ENCODE data around the gene KCNQ1. TPM values are rescaled to one million over a fixed set of nuclear protein-coding genes. Genes with fewer than 3 reads are reported as not detected.

The KCNQ1 gene
- total and polyA plus RNA-seq, 2 donors (not counting 1 experiment from before 2014, with no cell fraction given) = not detected

DNA sequence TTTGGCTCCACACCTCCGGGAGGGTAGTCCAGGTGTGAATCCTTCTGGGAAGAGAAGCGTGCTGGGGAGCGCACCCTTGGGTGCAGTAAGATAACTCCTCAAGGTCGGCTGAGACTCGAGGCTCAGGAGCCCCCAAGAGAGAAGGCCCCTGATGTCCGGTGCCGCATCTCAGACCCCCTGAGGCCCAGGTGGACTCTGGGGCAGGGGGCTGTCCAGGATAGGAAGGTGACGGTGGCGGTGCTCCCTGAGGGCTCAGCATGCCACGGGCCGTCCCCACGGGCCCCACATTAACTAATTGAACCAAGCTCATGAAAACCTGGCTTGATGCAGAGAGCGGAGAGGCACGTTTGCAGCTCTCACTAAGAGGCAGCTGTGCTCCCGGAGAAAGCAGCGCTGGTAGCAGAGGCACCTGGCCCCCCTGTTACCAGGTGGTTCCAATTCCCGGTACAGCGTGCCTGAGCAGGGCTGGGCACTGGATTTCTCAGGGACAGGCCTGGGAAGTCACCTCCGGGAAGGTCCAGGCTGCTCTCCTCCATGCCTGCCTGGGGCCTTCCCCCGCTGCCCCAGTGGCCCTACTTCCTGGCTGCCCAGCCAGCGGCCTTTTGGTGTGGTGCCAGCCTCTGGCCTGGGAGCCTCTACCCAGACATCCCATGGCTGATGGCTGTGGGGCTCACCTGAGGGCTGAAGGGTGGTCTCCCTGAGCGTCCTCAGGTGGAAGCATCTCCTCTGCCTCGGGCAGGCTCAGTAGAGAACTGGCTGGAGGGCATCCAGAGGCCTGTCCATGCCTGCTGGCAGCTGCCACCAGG is 1.1 kb downstream of the KCNQ1 start:
- no peaks in the 10 kb centered on the region for H3K36me3 ChIP-seq (ENCODE audit: control insufficient read depth, insufficient read depth, low read length)
- TF ChIP-seq, protein P1, sequence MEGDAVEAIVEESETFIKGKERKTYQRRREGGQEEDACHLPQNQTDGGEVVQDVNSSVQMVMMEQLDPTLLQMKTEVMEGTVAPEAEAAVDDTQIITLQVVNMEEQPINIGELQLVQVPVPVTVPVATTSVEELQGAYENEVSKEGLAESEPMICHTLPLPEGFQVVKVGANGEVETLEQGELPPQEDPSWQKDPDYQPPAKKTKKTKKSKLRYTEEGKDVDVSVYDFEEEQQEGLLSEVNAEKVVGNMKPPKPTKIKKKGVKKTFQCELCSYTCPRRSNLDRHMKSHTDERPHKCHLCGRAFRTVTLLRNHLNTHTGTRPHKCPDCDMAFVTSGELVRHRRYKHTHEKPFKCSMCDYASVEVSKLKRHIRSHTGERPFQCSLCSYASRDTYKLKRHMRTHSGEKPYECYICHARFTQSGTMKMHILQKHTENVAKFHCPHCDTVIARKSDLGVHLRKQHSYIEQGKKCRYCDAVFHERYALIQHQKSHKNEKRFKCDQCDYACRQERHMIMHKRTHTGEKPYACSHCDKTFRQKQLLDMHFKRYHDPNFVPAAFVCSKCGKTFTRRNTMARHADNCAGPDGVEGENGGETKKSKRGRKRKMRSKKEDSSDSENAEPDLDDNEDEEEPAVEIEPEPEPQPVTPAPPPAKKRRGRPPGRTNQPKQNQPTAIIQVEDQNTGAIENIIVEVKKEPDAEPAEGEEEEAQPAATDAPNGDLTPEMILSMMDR (conservative IDR thresholded peaks at IDR 0.05 in 1 of 2, IDR thresholded peaks at IDR 0.05 in 1 of 2; ENCODE audit: low read depth in 1 of 2, low read length in 2 of 2) = no peak
- no peak for TF ChIP-seq EZH2 (IDR thresholded peaks at IDR 0.05; ENCODE audit: low read length, missing control alignments)
- no peaks in the 10 kb centered on the region for H4K20me1 ChIP-seq (ENCODE audit: control insufficient read depth, extremely low read depth, insufficient read depth, low read length)
- no peak for DNase-seq (ENCODE audit: low read depth in 2 of 2)
- H3K4me2 ChIP-seq (ENCODE audit: extremely low read depth, insufficient read depth, low read length) = no peak overlapping the region
- no peak overlapping the region for H3K9ac ChIP-seq (ENCODE audit: insufficient read depth, low read length)
- H2AFZ ChIP-seq (ENCODE audit: low read length) = no peak overlapping the region
- H3K9me3 ChIP-seq (ENCODE audit: control insufficient read depth, insufficient read depth, low read depth, low read length) = no peaks in the 10 kb centered on the region
- no peaks in the 10 kb centered on the region for H3K4me1 ChIP-seq (ENCODE audit: control insufficient read depth, extremely low read depth, insufficient read depth, low read length)
- no peaks in the 10 kb centered on the region for H3K79me2 ChIP-seq (ENCODE audit: control insufficient read depth, insufficient read depth, low read length)
- no peak overlapping the region for H3K4me3 ChIP-seq (replicated peaks in 1 of 4; ENCODE audit: control extremely low read depth in 1 of 4, insufficient read depth in 1 of 4, low read depth in 3 of 4, low read length in 4 of 4)
- H3K27me3 ChIP-seq (ENCODE audit: control insufficient read depth, insufficient read depth, low read length) = peaks cover 4% of the 10 kb centered on the region
- H3K27ac ChIP-seq (ENCODE audit: insufficient read depth, low read length) = no peak overlapping the region

DNA sequence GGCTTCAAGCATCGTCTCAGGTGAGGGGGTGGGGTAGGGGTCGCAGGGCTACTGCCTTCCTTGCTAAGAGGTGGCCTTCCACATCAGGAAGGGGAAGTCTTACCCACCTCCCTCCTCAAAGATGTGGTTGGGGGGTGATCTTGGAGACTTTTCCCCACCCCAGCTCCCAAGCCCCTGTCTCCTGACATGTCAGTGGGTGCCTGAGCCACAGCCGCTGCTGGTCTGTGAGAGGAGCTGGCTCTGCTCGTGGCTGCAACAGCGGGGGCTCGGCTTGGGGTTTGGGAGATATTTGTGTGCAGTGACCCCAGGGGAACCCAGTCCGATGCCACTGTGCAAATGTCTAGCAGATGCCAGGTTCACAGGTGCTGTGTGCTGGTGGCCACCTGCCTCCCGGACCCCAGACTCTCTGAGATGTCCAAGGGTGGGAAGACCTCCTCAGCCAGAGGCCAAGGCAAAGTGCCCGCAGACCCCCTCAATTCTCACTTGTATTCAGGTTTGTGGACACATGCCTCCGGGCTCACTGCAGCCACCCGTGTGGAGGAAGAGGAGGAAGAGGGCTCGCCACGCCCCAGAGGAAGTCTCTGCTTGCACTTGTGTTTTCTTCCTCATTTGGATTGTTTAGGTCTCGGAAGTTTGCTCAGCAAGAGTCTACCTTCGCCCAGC is 1.9 kb downstream of the KCNQ1 start:
- TF ChIP-seq, protein P1 (conservative IDR thresholded peaks at IDR 0.05 in 1 of 2, IDR thresholded peaks at IDR 0.05 in 1 of 2; ENCODE audit: low read depth in 1 of 2, low read length in 2 of 2) = no peak
- TF ChIP-seq EZH2 (IDR thresholded peaks at IDR 0.05; ENCODE audit: low read length, missing control alignments) = no peak
- Histone ChIP-seq H3K27me3 (ENCODE audit: control insufficient read depth, insufficient read depth, low read length) (peaks cover 4% of the 10 kb centered on the region), H3K9me3 (ENCODE audit: control insufficient read depth, insufficient read depth, low read depth, low read length) (no peaks in the 10 kb centered on the region), H3K4me1 (ENCODE audit: control insufficient read depth, extremely low read depth, insufficient read depth, low read length) (no peaks in the 10 kb centered on the region), H3K9ac (ENCODE audit: insufficient read depth, low read length) (no peak overlapping the region), H3K79me2 (ENCODE audit: control insufficient read depth, insufficient read depth, low read length) (no peaks in the 10 kb centered on the region), H3K4me3 (replicated peaks in 1 of 4; ENCODE audit: control extremely low read depth in 1 of 4, insufficient read depth in 1 of 4, low read depth in 3 of 4, low read length in 4 of 4) (no peak overlapping the region), H3K36me3 (ENCODE audit: control insufficient read depth, insufficient read depth, low read length) (no peaks in the 10 kb centered on the region), H2AFZ (ENCODE audit: low read length) (no peak overlapping the region), H4K20me1 (ENCODE audit: control insufficient read depth, extremely low read depth, insufficient read depth, low read length) (no peaks in the 10 kb centered on the region), H3K4me2 (ENCODE audit: extremely low read depth, insufficient read depth, low read length) (no peak overlapping the region), H3K27ac (ENCODE audit: insufficient read depth, low read length) (no peak overlapping the region)
- no peak for DNase-seq (ENCODE audit: low read depth in 2 of 2)

DNA sequence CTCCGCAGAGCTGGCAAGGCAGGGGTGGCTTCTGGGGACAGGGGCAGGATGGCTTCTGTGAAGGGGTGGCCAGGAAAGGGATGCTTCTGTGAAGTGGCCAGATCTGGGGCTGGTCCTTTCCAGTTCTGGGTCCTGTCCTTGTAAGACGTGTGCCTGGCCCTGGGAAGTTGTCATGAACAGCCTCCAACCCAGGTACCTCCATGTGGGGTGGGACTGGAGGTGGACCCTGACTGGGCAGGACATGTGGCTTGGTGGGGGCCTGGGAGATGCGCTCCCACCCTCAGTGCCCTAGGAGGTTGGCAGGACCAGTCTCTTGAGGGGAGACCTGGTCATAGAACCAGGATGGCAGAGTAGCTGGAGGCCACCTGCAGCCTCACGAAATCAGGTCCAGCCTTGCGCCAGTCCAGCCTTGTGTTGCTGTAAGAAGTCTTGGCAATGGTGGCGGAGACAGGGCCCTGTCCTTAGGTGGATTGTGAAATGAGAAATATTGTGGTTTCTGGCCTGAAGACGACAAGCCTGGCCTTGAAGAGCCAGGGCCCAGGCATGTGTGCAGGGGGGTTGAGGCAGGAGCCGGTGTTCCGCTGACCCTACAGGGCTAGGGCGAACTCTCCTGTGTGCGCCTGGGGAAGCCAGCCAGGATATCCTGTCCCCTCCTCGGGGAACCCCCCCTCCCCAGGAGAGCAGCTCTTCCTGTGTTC is 2.6 kb downstream of the KCNQ1 start:
- Histone ChIP-seq H3K79me2 (ENCODE audit: control insufficient read depth, insufficient read depth, low read length) (no peaks in the 10 kb centered on the region), H3K27ac (ENCODE audit: insufficient read depth, low read length) (no peak overlapping the region), H3K9ac (ENCODE audit: insufficient read depth, low read length) (no peak overlapping the region), H4K20me1 (ENCODE audit: control insufficient read depth, extremely low read depth, insufficient read depth, low read length) (no peaks in the 10 kb centered on the region), H3K4me3 (replicated peaks in 1 of 4; ENCODE audit: control extremely low read depth in 1 of 4, insufficient read depth in 1 of 4, low read depth in 3 of 4, low read length in 4 of 4) (no peak overlapping the region), H3K4me2 (ENCODE audit: extremely low read depth, insufficient read depth, low read length) (no peak overlapping the region), H3K4me1 (ENCODE audit: control insufficient read depth, extremely low read depth, insufficient read depth, low read length) (no peaks in the 10 kb centered on the region), H2AFZ (ENCODE audit: low read length) (no peak overlapping the region), H3K36me3 (ENCODE audit: control insufficient read depth, insufficient read depth, low read length) (no peaks in the 10 kb centered on the region), H3K27me3 (ENCODE audit: control insufficient read depth, insufficient read depth, low read length) (peaks cover 4% of the 10 kb centered on the region), H3K9me3 (ENCODE audit: control insufficient read depth, insufficient read depth, low read depth, low read length) (no peaks in the 10 kb centered on the region)
- no peak for TF ChIP-seq EZH2 (IDR thresholded peaks at IDR 0.05; ENCODE audit: low read length, missing control alignments)
- TF ChIP-seq, protein P1 (conservative IDR thresholded peaks at IDR 0.05 in 1 of 2, IDR thresholded peaks at IDR 0.05 in 1 of 2; ENCODE audit: low read depth in 1 of 2, low read length in 2 of 2) = no peak
- DNase-seq (ENCODE audit: low read depth in 2 of 2) = no peak

Data from fibroblast of lung (primary cell).